KBM-7 (cell line): ENCODE measurements around the gene SFXN5.

ENCODE experiments used
- DNase-seq: peaks from one replicate; pipeline ENCODE4 v3.0.0-alpha.2; 2015
- in situ Hi-C: fragments of 300-500 bp; cut with MboI; formaldehyde crosslinking; loops from 2 replicates; pipeline ENCODE4 v1.14.3; 2020; ENCODE audit warnings: low sequenced_read_pairs, low pct_unique_long_range_greater_than_20kb, mixed read lengths

The SFXN5 gene

GRCh38 chr2:73063909-73064875 lies 7.3 kb downstream of the SFXN5 start:
- in situ Hi-C loops, result no loop called here
- DNase-seq, result no peak

GRCh38 chr2:73063472-73063871 lies 8.0 kb downstream of the SFXN5 start:
- in situ Hi-C loops, result no loop called here
- DNase-seq, result no peak

- in situ Hi-C loops, result no loop called here
- DNase-seq, result no peak
Measured at GRCh38 chr2:73059106-73059505, 12.4 kb downstream of the SFXN5 start.

GRCh38 chr2:73054980-73055379 lies 16.5 kb downstream of the SFXN5 start:
- DNase-seq, result no peak
- in situ Hi-C loops, result no loop called here

GRCh38 chr2:73053316-73054114 lies 18.0 kb downstream of the SFXN5 start:
- DNase-seq, result no peak
- in situ Hi-C loops, result no loop called here

- in situ Hi-C loops, result no loop called here
Measured at GRCh38 chr2:73050121-73050545, 21.4 kb downstream of the SFXN5 start.

GRCh38 chr2:73043929-73044832 lies 27.3 kb downstream of the SFXN5 start:
- in situ Hi-C loops, result no loop called here
- DNase-seq, result no peak

More at GRCh38 chr2:73050121-73050545, 21.4 kb downstream of the SFXN5 start:
- DNase-seq, result no peak

GRCh38 chr2:73043276-73043675 lies 28.2 kb downstream of the SFXN5 start:
- no peak for DNase-seq
- in situ Hi-C loops, result no loop called here

- in situ Hi-C loops, result no loop called here
- no peak for DNase-seq
Measured at GRCh38 chr2:73037947-73038585, 33.4 kb downstream of the SFXN5 start.

GRCh38 chr2:73036766-73037165 lies 34.7 kb downstream of the SFXN5 start:
- no peak for DNase-seq
- in situ Hi-C loops, result no loop called here

GRCh38 chr2:73035899-73036711 lies 35.4 kb downstream of the SFXN5 start:
- no peak for DNase-seq
- in situ Hi-C loops, result no loop called here

- peak; percentile 2 for DNase-seq
- in situ Hi-C loops, result no loop called here
Measured at GRCh38 chr2:73034661-73035375, 36.7 kb downstream of the SFXN5 start.

GRCh38 chr2:73033766-73034381 lies 37.6 kb downstream of the SFXN5 start:
- DNase-seq, result no peak
- in situ Hi-C loops, result no loop called here

- DNase-seq, result peak; percentile 3
- in situ Hi-C loops, result no loop called here
Measured at GRCh38 chr2:73033142-73033765, 38.3 kb downstream of the SFXN5 start.

GRCh38 chr2:73032702-73033097 lies 38.8 kb downstream of the SFXN5 start:
- in situ Hi-C loops, result no loop called here

More at GRCh38 chr2:73032702-73033097, 38.8 kb downstream of the SFXN5 start:
- no peak for DNase-seq
